Measurements from ENCODE around the gene EBF4.

DNA sequence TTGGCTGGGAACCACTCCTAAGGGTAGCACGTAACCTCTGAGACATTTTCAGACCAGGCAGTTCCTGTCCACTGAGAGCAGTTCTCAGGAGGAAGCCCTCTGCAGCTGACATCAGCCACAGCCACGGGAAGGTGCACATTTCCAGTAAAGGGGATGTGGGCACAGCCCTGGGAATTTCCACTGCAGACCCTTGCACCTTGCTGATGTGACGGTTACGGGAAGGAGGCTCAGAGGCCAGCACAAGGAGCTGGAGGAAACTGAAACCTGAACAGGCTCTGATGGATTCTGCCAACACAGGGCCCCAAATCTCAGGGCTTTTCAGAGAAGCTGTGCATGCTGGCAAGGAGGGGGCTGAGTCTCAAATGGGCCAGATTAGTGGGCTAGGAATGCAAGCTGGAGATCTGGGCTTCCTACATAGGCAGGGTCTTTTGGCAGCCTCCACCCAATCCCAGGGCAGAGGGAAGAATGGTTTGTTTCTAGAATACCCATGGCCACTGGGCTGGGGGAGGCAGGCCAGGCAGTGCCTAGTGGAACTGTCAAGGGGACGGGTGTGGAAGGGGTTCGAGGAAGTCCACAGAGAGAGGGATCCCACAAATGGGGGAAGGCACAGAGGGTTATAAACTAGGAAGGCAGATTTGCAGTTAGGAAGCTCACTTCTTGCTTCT, 14.2 kb downstream of the EBF4 start:
- no peak for TF ChIP-seq POLR2A (IDR thresholded peaks at IDR 0.05)
- TF ChIP-seq CTCF (IDR thresholded peaks at IDR 0.05) = no peak
- TF ChIP-seq POLR2AphosphoS5 (IDR thresholded peaks at IDR 0.05) = no peak
